Liver (tissue), 9 donors: ENCODE data around the gene CCDC116. TPM values are rescaled to one million over a fixed set of nuclear protein-coding genes. Genes with fewer than 3 reads are reported as not detected.

Experiments used
- DNase-seq: peaks from one replicate; pipeline ENCODE4 v3.0.0-alpha.2; 2017; ENCODE audit warnings: low spot score
- H3K27ac ChIP-seq, 2 donors: one replicate each; pipeline ENCODE4 v1.7.0; 2013; ENCODE audit warnings: inconsistent platforms in 2 of 2, low read length in 2 of 2, control low read depth in 1 of 2, low read depth in 1 of 2, mild to moderate bottlenecking in 1 of 2
- H3K27me3 ChIP-seq, 4 donors: one replicate each; pipeline versions ENCODE4 v1.6.1 to v1.7.0; 2013; ENCODE audit warnings: low read length in 3 of 4, inconsistent platforms in 1 of 4, mild to moderate bottlenecking in 1 of 4, moderate library complexity in 1 of 4; ENCODE audit not compliant: control insufficient read depth in 4 of 4, insufficient read depth in 4 of 4
- H3K36me3 ChIP-seq, 4 donors: one replicate each; pipeline versions ENCODE4 v1.6.1 to v1.7.0; 2013; ENCODE audit warnings: low read length in 3 of 4, mild to moderate bottlenecking in 3 of 4, low read depth in 1 of 4, moderate library complexity in 1 of 4; ENCODE audit not compliant: control insufficient read depth in 4 of 4, insufficient read depth in 3 of 4
- H3K4me1 ChIP-seq, 4 donors: one replicate each; pipeline versions ENCODE4 v1.6.1 to v1.7.0; 2013; ENCODE audit warnings: low read length in 3 of 4, mild to moderate bottlenecking in 3 of 4, moderate library complexity in 1 of 4; ENCODE audit not compliant: control insufficient read depth in 4 of 4, insufficient read depth in 4 of 4
- H3K4me3 ChIP-seq, 3 donors: one replicate each; pipeline versions ENCODE4 v1.6.1 to v1.7.0; 2013; ENCODE audit warnings: low read length in 3 of 3, control low read depth in 1 of 3, low read depth in 1 of 3, mild to moderate bottlenecking in 1 of 3
- H3K9ac ChIP-seq, 2 donors: one replicate each; pipeline ENCODE4 v1.7.0; 2013; ENCODE audit warnings: low read length in 2 of 2, mild to moderate bottlenecking in 2 of 2, moderate library complexity in 2 of 2, control low read depth in 1 of 2, low read depth in 1 of 2
- H3K9me3 ChIP-seq, 4 donors: one replicate each; pipeline versions ENCODE4 v1.6.1 to v1.7.0; 2013; ENCODE audit warnings: low read length in 3 of 4; ENCODE audit not compliant: control insufficient read depth in 4 of 4
- EGR1 ChIP-seq, 2 donors: IDR thresholded peaks; 2 replicates each; pipeline ENCODE4 v1.6.1; 2016 to 2018; ENCODE audit warnings: antibody characterized with exemption in 2 of 2, low read depth in 2 of 2
- FOXA1 ChIP-seq: IDR thresholded peaks from 2 replicates; pipeline ENCODE4 v1.6.1; 2016; ENCODE audit warnings: antibody characterized with exemption
- FOXA2 ChIP-seq: IDR thresholded peaks from 2 replicates; pipeline ENCODE4 v1.6.1; 2016; ENCODE audit warnings: antibody characterized with exemption
- GABPA ChIP-seq, 2 donors: IDR thresholded peaks in 1 of 2; conservative IDR thresholded peaks in 1 of 2; 2 replicates each; pipeline ENCODE4 v1.6.1; 2016; ENCODE audit warnings: antibody characterized with exemption in 2 of 2, mild to moderate bottlenecking in 1 of 2, moderate library complexity in 1 of 2
- HNF4A ChIP-seq, 2 donors: conservative IDR thresholded peaks; 2 replicates each; pipeline ENCODE4 v1.6.1; 2016; ENCODE audit warnings: antibody characterized with exemption in 2 of 2, mild to moderate bottlenecking in 2 of 2
- HNF4G ChIP-seq: IDR thresholded peaks from 2 replicates; pipeline ENCODE4 v1.6.1; 2016; ENCODE audit warnings: antibody characterized with exemption
- NR2F2 ChIP-seq: IDR thresholded peaks from 2 replicates; pipeline ENCODE4 v1.6.1; 2016; ENCODE audit warnings: antibody characterized with exemption
- RAD21 ChIP-seq, 2 donors: IDR thresholded peaks; 2 replicates each; pipeline ENCODE4 v1.6.1; 2016; ENCODE audit warnings: antibody characterized with exemption in 2 of 2, mild to moderate bottlenecking in 2 of 2
- RXRA ChIP-seq, 2 donors: IDR thresholded peaks; 2 replicates each; pipeline ENCODE4 v1.6.1; 2017 to 2018; ENCODE audit warnings: antibody characterized with exemption in 2 of 2, mild to moderate bottlenecking in 1 of 2
- SP1 ChIP-seq: IDR thresholded peaks from 2 replicates; pipeline ENCODE4 v1.6.1; 2018; ENCODE audit warnings: antibody characterized with exemption, mild to moderate bottlenecking
- TAF1 ChIP-seq: conservative IDR thresholded peaks from 2 replicates; pipeline ENCODE4 v1.6.1; 2016; ENCODE audit warnings: antibody characterized with exemption, mild to moderate bottlenecking
- YY1 ChIP-seq: IDR thresholded peaks from 2 replicates; pipeline ENCODE4 v1.6.1; 2016; ENCODE audit warnings: antibody characterized with exemption, mild to moderate bottlenecking
- WGBS: extraction: QIAGEN DNeasy Blood & Tissue Kit; methylation state at CpG from one replicate; pipeline ENCODE4 v1.1.7; 2013; 5-methylcytosine and 5-hydroxymethylcytosine counted together
- polyA plus RNA-seq, 2 donors: library from polyadenylated mRNA; stranded (reverse) in 1 of 2; unstranded in 1 of 2; fragments of 200-250 nt in 1 of 2; fragments of >200 nt in 1 of 2; fragmentation: Nextera tagmentation in 1 of 2; extraction: Ambion mirVana in 1 of 2; gene quantifications; one replicate each; pipeline versions ENCODE4 v1.2.1 to v1.2.3, GENCODE V29; 2013 to 2015
- total RNA-seq, 2 donors: library from RNA; depleted of rRNA; stranded (reverse); fragments of >200 nt; gene quantifications; one replicate each; pipeline ENCODE4 v1.2.3, GENCODE V29; 2014
- TF ChIP-seq, protein P1 (sequence below): IDR thresholded peaks from 2 replicates; pipeline ENCODE4 v1.6.1; 2016; ENCODE audit warnings: antibody characterized with exemption
- TF ChIP-seq, protein P2 (sequence below): fragments of 150-350 bp; IDR thresholded peaks from 2 replicates; pipeline ENCODE4 v1.5.1; 2017; ENCODE audit warnings: improper control_type of control experiment, low read depth, low read length; ENCODE audit not compliant: missing input control
- TF ChIP-seq, protein P3 (sequence below): IDR thresholded peaks from 2 replicates; pipeline ENCODE4 v1.6.1; 2016; ENCODE audit warnings: antibody characterized with exemption, mild to moderate bottlenecking
- TF ChIP-seq, protein P4 (sequence below): IDR thresholded peaks from 2 replicates; pipeline ENCODE4 v1.6.1; 2016; ENCODE audit warnings: antibody characterized with exemption
- TF ChIP-seq, protein P5 (sequence below): IDR thresholded peaks from 2 replicates; pipeline ENCODE4 v1.6.1; 2016; ENCODE audit warnings: antibody characterized with exemption
- donor health status: healthy.
- donor health status: healthy.
- donor health status: healthy.
- donor health status: healthy.
- donor health status: healthy.

Gene CCDC116
- total and polyA plus RNA-seq, 4 donors: 0.05 to 0.08 (median 0.05) TPM; not detected in 1

DNA sequence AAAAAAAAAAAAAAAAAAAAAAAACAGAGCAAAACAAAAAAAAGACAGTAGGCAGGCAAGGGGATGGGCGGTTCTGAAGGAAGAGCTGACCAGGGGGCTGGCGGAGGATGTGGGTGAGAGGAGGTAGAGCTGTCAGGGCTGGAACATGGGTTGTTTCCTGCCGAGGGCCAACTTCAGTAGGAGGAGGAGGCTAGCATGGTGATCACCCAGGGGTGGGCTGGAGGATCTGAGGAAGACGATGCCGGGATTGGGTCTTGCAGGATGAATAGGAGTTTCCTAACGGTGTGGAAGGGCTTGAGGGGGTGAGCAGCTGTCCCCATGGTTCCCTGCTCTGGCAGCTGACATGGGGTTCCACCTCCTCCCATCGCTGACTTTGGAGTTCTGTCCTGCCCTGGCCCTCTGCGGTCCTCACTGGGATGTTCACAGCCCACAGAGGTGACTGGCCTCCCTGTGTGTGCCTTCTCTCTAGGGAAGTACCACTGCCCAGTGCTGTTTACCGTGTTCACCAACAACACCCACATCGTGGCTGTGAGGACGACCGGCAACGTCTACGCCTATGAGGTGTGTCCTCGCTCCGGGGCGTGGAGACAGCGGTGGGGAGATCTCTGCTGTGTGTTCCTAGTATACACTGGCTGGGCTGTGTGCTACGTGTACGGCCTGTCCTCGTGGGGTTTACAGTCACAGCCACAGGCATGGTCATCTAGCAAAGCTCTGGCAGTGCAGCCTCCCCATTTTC is 48.4 kb downstream of the CCDC116 start:
- Histone ChIP-seq H3K4me3 (no peak overlapping the region), H3K27me3 (no peaks in the 10 kb centered on the region), H3K9me3 (no peaks in the 10 kb centered on the region), H3K36me3 (peaks cover 8 to 33% (median 17%) of the 10 kb centered on the region in 4 donors), H3K9ac (no peak overlapping the region), H3K27ac (no peak overlapping the region), H3K4me1 (peaks cover 2 to 6% (median 5%) of the 10 kb centered on the region in 4 donors)
- no peak for TF ChIP-seq HNF4G
- no peak for TF ChIP-seq TAF1
- TF ChIP-seq, protein P1, sequence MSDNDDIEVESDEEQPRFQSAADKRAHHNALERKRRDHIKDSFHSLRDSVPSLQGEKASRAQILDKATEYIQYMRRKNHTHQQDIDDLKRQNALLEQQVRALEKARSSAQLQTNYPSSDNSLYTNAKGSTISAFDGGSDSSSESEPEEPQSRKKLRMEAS: no peak
- no peak for TF ChIP-seq RAD21 (IDR thresholded peaks at IDR 0.05)
- no peak for TF ChIP-seq FOXA1
- no peak for TF ChIP-seq HNF4A (conservative IDR thresholded peaks at IDR 0.05)
- no peak for TF ChIP-seq GABPA (IDR thresholded peaks at IDR 0.05 in 1 of 2, conservative IDR thresholded peaks at IDR 0.05 in 1 of 2)
- no peak for TF ChIP-seq FOXA2
- TF ChIP-seq, protein P2, sequence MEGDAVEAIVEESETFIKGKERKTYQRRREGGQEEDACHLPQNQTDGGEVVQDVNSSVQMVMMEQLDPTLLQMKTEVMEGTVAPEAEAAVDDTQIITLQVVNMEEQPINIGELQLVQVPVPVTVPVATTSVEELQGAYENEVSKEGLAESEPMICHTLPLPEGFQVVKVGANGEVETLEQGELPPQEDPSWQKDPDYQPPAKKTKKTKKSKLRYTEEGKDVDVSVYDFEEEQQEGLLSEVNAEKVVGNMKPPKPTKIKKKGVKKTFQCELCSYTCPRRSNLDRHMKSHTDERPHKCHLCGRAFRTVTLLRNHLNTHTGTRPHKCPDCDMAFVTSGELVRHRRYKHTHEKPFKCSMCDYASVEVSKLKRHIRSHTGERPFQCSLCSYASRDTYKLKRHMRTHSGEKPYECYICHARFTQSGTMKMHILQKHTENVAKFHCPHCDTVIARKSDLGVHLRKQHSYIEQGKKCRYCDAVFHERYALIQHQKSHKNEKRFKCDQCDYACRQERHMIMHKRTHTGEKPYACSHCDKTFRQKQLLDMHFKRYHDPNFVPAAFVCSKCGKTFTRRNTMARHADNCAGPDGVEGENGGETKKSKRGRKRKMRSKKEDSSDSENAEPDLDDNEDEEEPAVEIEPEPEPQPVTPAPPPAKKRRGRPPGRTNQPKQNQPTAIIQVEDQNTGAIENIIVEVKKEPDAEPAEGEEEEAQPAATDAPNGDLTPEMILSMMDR: no peak
- no peak for TF ChIP-seq YY1
- no peak for TF ChIP-seq SP1
- no peak for TF ChIP-seq EGR1 (IDR thresholded peaks at IDR 0.05; ENCODE audit: low read depth in 2 of 2)
- TF ChIP-seq, protein P3, sequence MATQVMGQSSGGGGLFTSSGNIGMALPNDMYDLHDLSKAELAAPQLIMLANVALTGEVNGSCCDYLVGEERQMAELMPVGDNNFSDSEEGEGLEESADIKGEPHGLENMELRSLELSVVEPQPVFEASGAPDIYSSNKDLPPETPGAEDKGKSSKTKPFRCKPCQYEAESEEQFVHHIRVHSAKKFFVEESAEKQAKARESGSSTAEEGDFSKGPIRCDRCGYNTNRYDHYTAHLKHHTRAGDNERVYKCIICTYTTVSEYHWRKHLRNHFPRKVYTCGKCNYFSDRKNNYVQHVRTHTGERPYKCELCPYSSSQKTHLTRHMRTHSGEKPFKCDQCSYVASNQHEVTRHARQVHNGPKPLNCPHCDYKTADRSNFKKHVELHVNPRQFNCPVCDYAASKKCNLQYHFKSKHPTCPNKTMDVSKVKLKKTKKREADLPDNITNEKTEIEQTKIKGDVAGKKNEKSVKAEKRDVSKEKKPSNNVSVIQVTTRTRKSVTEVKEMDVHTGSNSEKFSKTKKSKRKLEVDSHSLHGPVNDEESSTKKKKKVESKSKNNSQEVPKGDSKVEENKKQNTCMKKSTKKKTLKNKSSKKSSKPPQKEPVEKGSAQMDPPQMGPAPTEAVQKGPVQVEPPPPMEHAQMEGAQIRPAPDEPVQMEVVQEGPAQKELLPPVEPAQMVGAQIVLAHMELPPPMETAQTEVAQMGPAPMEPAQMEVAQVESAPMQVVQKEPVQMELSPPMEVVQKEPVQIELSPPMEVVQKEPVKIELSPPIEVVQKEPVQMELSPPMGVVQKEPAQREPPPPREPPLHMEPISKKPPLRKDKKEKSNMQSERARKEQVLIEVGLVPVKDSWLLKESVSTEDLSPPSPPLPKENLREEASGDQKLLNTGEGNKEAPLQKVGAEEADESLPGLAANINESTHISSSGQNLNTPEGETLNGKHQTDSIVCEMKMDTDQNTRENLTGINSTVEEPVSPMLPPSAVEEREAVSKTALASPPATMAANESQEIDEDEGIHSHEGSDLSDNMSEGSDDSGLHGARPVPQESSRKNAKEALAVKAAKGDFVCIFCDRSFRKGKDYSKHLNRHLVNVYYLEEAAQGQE: no peak
- TF ChIP-seq RXRA (IDR thresholded peaks at IDR 0.05): no peak
- no peak for TF ChIP-seq NR2F2
- TF ChIP-seq, protein P4, sequence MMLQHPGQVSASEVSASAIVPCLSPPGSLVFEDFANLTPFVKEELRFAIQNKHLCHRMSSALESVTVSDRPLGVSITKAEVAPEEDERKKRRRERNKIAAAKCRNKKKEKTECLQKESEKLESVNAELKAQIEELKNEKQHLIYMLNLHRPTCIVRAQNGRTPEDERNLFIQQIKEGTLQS: no peak
- TF ChIP-seq, protein P5, sequence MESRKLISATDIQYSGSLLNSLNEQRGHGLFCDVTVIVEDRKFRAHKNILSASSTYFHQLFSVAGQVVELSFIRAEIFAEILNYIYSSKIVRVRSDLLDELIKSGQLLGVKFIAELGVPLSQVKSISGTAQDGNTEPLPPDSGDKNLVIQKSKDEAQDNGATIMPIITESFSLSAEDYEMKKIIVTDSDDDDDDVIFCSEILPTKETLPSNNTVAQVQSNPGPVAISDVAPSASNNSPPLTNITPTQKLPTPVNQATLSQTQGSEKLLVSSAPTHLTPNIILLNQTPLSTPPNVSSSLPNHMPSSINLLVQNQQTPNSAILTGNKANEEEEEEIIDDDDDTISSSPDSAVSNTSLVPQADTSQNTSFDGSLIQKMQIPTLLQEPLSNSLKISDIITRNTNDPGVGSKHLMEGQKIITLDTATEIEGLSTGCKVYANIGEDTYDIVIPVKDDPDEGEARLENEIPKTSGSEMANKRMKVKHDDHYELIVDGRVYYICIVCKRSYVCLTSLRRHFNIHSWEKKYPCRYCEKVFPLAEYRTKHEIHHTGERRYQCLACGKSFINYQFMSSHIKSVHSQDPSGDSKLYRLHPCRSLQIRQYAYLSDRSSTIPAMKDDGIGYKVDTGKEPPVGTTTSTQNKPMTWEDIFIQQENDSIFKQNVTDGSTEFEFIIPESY: no peak
- DNase-seq: no peak
- 97% methylated on average over 21 of the region's 21 CpGs for WGBS
